T-helper 9 cell (primary cell): ENCODE data around the gene KDM7A.
A peak's percentile ranks its signal among the peaks of the same experiment; 100 is the strongest.

ENCODE experiments used
- DNase-seq: peaks from one replicate; pipeline ENCODE4 v3.0.0-alpha.2; 2020

KDM7A gene

DNA sequence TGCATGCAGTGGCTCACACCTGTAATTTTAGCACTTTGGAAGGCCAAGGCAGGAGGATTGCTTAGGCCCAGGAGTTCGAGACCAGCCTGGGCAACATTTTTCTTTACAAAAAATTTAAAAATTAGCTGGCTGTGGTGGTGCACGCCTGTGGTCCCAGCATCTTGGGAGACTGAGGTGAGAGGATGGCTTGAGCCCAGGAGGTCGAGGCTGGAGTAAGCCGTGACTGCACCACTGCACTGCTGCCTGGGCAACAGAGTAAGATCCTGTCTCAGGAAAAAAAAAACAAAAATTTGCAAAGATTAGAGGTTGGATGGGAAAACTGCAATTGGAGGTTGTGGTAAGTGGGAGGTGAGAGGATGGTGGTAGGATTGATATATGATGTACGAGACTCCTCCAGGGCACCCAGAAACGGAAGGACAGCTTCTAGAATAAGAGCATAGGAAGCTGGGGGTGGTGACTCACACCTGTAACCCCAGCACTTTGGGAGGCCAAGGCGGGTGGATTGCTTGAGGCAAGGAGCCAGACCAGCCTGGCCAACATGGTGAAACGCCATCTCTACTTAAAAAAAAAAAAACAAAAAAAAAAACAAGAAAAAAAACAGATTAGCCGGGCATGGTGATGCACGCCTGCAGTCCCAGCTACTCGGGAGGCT, 94.9 kb downstream of the KDM7A start:
- DNase-seq: no peak

- no peak for DNase-seq
Observed at GRCh38 chr7:140080919-140081318, 95.9 kb downstream of the KDM7A start.

DNA sequence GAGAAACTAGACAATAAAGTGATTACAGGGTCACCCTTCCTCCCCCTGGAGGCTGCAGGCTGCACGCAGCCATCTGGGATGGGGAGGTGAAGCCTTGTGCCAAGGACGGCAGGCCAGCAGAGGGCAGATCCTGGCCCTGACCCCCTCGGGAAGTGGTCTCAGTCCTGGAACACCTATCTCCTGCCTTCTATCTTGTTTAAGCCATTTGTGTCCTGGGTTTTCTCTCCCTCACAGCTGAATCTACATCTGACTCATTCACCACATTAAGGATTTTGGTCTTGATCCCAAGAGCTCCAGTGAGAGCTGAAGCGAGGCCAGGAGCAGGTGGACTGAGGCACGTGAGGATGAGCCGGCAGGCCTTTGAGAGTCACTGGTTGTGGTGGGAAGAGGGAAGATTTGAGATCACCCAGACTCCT, 97.7 kb downstream of the KDM7A start:
- no peak for DNase-seq

- no peak for DNase-seq
Observed at GRCh38 chr7:140078392-140078791, 98.4 kb downstream of the KDM7A start.

- no peak for DNase-seq
Observed at GRCh38 chr7:140074780-140075179, 102.0 kb downstream of the KDM7A start.

GRCh38 chr7:140070546-140070945, 106.2 kb downstream of the KDM7A start:
- DNase-seq: no peak

GRCh38 chr7:140069298-140069949, 107.4 kb downstream of the KDM7A start:
- DNase-seq: no peak

- DNase-seq: no peak
Observed at GRCh38 chr7:140068033-140068432, 108.8 kb downstream of the KDM7A start.

- DNase-seq: no peak
Observed at GRCh38 chr7:140067052-140067451, 109.7 kb downstream of the KDM7A start.

- DNase-seq: peak; percentile 82
Observed at GRCh38 chr7:140062528-140063299, 114.1 kb downstream of the KDM7A start, which contains the start of gene PARP12. Gene PARP12, minus strand, starts transcription at chr7:140062951. Its CDS starts 104 bp downstream, at chr7:140062847.

GRCh38 chr7:140062118-140062527, 114.7 kb downstream of the KDM7A start:
- peak; percentile 56 for DNase-seq

GRCh38 chr7:140061607-140061930, 115.2 kb downstream of the KDM7A start:
- DNase-seq: no peak

- DNase-seq: no peak
Observed at GRCh38 chr7:140060788-140061606, 115.8 kb downstream of the KDM7A start.

DNA sequence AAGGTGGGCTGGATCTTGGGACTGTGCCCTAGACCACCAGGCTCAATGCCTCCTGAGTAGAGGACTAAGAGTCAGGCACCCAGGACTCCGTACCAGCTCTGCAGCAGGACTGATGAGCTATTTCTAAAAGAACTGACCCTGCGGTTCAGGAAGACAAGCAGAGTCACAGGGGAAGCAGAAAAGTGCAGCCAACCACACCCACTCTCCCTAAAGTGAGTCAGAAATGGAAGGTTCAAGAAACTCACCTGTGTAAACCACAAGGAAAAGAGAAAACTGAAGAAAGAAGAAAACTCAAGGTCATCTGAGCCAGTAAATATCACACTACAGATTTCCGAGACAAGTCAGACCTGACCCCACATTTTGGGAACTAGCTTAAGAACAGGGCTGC, 116.5 kb downstream of the KDM7A start:
- no peak for DNase-seq

DNA sequence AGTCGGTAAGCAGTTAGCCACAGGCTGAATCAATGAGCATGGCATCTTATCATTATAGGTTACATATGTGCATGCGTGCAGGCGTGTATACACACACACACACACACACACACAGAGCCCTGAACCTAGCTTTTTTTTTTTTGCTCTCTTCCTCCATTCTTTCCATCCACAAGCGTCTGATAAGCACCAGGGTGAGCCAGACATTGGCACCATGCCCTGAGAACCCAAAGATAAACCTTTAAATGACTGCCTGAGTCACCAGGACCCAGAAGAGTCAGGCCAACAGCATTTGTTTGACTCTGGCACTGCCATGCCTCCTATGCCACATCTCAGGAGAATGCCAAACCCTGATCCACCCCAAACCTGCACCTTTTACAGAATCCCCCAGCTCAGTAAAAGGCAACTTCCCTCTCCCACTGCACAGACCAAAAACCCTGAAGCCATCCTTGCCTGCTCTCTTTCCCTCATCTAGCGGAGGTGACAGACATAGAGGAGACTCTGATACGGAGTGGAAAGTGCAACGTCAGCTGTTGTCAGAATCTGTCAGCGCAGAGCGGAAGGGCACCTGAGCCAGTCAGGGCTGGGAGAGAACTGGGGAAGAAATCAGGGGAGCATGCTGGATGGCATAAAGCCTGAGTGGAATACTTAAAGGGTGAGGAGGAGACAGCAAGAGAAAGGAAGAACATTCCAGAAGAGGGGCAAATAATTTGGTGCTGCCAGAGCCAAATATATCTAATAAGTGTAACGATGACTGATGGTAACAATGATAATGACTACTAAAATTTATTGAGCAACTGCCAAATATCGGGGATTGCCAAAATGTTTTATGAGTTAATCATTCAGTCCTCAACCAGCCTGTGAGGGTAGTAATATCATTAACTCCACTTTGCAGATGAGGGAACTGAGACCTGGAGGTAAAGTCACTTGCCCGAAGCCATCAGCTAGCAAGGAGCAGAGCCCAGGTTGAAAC, 117.2 kb downstream of the KDM7A start:
- no peak for DNase-seq

GRCh38 chr7:140058517-140058916, 118.3 kb downstream of the KDM7A start:
- DNase-seq: no peak

DNA sequence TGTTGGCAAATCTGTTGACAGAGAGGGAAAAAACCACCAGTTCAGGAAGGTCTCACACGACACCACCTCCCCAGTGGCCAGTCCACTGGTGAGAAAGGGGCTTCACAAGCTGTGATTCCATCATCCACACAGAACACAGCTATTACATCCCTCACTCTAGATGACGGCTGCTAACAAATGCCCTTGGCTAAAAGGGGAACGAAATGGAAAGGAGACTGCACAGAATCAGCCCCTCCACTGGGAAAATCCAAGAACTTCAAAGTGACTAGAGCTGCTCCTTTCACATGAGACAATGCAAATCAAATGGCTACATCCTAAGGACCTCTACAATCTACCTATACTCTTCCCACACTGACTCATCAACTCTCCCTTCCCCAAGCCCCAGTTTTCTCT, 119.6 kb downstream of the KDM7A start:
- no peak for DNase-seq

- DNase-seq: no peak
Observed at GRCh38 chr7:140056431-140057142, 120.2 kb downstream of the KDM7A start.

GRCh38 chr7:140055833-140056232, 121.0 kb downstream of the KDM7A start:
- no peak for DNase-seq

- DNase-seq: no peak
Observed at GRCh38 chr7:140054751-140055150, 122.0 kb downstream of the KDM7A start.
